Activated CD8-positive, alpha-beta memory T cell treated with anti-CD3 and anti-CD28 coated beads for 4 hours (primary cell): ENCODE results near the gene PCDH7.

ENCODE experiments used
- DNase-seq, 2 donors: peaks; one replicate each; pipeline ENCODE4 v3.0.0-alpha.2; 2020; ENCODE audit warnings: low read depth in 2 of 2

The PCDH7 gene, protein sequence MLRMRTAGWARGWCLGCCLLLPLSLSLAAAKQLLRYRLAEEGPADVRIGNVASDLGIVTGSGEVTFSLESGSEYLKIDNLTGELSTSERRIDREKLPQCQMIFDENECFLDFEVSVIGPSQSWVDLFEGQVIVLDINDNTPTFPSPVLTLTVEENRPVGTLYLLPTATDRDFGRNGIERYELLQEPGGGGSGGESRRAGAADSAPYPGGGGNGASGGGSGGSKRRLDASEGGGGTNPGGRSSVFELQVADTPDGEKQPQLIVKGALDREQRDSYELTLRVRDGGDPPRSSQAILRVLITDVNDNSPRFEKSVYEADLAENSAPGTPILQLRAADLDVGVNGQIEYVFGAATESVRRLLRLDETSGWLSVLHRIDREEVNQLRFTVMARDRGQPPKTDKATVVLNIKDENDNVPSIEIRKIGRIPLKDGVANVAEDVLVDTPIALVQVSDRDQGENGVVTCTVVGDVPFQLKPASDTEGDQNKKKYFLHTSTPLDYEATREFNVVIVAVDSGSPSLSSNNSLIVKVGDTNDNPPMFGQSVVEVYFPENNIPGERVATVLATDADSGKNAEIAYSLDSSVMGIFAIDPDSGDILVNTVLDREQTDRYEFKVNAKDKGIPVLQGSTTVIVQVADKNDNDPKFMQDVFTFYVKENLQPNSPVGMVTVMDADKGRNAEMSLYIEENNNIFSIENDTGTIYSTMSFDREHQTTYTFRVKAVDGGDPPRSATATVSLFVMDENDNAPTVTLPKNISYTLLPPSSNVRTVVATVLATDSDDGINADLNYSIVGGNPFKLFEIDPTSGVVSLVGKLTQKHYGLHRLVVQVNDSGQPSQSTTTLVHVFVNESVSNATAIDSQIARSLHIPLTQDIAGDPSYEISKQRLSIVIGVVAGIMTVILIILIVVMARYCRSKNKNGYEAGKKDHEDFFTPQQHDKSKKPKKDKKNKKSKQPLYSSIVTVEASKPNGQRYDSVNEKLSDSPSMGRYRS (N-terminal part only)

DNA sequence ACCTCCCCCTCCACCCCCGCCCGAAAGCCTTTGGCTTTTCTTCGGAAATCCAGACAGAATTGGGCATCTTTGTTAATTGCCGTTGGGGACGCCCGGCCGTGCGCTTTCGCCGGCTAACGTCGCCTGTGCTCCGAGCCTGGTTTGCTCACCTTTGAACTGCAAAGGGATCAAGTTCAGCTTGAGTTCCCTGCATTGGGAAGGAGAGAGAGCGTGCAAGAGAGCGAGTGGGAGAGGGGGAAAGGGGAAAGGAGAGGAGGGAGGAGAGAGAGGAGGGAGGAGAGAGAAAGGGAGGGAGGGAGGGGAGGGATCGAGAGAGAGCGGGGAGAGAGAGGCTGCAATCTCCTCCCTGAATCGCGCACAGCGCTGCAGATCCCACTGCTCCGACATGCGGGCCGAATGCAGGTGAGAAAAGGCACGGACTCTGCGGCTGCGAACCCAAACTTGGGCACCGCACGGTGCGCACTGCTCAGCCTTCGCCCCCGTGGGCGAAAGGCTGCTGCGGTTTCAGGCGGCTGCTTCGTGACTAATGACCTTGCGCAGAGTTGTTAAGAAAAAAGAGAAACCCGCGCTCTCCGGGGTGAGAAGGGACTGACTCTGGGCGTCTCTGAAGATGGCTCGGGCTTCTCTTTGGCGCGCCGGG is at the start of gene PCDH7:
PCDH7 (plus strand) TSS at position 349 of the 640 bp plus-strand sequence. CDS start 1,054 bp downstream, outside the sequence.
- no peak for DNase-seq

DNA sequence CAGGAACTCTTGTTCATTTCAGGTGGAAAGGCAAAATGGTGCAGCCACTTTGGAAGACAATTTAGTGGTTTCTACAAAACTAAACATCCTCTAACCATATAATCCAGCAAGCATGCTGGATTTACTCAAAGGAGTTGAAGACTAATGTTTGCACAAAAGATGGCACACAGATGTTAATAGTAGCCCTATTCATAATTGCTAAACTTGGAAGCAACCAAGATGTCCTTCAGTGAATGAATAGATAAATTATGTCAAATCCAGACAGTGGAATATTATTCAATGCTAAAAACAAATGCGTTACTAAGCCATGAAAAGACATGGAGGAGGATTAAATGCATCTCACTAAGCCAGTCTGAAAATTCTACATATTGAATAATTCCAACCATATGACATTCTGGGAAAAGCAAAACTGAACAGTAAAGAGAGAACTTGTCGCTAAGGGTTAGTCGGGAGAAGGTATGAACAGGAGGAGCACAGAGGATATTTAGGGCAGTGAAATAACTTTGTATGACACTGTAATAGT is 48.2 kb upstream of the PCDH7 start:
- no peak for DNase-seq

DNA sequence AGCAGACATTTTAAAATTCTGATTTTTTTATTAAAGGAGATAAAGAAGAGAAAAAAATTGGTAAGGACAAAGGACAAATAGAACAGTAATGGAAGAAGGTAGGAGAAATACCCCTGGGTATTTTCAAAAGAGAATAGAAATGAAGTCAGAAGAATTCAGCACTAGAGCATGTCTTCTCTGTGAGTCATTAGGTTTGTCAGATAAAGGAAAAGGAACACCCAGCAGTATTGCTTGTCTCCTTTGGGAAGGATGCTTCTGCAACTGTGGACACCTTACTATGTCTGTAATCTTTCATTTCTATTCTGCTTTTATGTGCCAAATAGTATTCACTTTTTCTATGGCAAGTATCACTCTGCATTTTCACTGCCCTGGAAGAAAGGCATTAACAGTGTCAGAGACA is 24.0 kb upstream of the PCDH7 start:
- no peak for DNase-seq

DNA sequence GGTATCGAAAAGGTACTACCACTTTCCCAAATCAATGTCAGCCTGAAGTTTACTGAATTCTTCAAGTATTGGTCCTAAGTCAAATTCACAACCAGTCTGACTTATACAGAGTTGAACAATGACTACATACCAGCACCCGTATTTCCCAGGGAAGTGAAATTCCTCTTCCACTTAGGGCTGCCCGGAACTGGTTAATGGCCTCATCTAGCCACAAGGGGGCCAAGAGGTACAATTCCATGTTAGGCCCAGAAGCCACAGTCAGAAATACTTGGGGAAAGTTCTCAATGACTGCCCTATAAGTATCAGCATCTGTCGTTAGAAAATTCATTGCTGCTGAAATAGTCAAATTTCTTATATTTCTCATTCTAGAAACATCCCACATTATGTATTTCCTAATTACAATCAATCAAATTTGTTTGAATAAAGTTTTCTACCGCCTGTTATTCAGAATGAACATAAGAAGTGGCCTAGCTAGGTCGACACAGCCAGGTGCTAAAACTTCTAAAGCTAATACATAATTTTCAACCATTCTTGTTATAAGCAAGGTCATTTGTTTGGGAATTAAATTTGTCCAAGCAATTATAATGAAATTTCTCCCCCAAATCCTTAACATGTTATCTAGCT is 5.6 kb upstream of the PCDH7 start:
- DNase-seq: no peak

DNA sequence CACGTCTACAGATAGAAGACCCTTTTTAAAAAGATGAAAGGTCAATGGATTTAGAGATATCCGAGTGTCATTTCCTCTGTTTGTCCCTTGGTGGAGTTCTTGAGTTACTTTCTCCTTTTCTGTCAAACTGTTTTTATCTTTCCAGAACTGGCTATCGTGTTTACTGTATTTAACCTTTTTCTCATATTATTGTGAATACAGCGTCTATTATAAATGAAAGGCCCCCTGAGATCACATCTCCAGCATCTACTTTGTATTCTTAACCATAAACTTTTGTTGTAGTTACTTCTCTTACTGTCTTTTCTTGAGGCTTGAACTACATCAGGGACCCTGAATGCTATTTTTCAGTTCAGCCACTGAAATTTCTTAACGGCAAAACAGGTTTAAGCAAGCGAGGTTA is 4.0 kb upstream of the PCDH7 start:
- no peak for DNase-seq

DNA sequence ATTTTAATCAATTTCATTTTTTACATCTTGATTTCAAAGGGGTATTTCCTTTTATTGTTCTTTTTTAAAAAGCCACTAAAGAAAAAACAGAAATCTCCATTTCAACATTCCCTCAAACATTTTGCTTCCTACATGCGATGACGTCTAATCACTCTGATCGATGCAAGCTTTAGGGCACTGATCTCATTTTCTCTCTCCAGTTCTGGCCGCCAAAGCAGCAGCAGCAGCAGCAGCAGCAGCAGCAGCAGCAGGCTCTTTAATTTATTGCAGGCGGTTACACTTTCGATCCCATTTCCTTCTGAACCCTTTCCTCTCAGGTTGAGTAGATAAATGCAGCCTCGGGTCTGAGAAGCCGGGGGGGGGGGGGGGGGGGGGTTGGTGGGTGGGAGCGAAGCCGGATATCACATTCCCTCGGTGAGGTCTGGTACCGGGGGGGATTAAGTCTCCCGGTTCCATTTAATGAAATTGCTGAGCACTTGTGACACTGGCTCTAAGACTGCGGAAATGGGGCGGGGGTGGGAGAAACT is 3.4 kb upstream of the PCDH7 start:
- no peak for DNase-seq

DNA sequence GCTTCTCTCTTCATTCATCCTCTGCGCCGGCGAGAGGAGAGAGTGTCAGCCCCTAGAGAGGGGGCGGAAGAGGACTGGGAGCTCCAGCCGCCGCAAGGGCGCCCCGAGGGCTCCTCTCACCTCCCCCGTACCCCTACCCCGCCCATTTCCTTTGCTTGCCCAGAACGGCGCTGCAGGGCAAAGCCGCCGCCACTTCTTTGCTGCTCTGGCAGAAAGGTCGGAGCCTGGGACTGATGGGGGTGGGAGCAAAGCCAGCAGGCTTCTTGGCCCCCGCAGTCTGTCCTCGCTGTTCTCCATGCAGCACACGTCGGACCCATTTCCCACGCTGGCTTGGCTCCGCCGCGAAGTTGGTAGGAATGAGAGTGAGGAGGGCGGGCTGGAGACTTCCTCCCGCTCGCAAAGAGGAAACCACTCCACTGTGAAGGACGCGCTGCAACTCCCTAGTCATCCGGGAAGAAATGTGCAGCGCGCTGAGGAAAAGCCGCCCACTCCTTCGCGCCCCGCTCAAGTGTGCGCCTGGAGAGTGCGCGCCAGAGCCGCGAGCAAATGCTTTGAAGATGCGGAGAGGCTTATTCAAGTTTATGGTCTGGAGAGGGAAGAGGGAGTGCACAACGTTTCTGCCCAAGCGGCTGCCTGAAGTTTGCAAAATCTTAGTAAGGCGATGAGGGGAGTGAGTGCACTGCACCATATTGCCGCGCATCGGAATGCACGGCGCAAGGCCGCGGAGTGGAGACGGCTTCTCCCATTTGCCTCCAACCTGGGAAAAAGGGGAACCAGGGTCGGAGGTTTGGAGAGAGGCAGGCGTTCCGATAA is 2.8 kb upstream of the PCDH7 start:
- no peak for DNase-seq

DNA sequence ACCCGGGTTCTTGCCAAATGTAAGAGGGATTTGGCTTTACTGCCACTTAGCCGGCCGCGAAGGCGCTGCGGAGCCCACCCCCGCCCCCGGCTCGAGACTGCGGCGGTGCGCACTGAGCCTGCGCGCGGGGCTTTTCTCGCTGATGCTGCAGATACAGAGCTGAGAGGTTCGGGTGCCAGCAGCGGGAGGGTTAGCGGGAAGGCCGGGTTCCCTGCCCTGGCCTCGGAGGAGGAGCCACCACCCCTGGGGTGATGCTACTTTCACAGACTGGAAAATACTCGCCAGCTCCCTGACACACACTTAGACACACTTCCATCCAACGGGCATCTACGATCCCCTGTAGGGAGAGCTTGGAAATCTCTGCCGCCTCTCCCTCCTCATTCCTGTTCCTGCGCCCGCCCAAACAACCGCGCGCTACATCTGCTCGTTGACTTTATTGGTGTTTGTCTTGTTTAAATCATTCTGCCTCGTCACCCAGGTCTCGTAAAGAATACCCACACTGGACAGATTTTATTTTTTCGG is 2.1 kb upstream of the PCDH7 start:
- no peak for DNase-seq

DNA sequence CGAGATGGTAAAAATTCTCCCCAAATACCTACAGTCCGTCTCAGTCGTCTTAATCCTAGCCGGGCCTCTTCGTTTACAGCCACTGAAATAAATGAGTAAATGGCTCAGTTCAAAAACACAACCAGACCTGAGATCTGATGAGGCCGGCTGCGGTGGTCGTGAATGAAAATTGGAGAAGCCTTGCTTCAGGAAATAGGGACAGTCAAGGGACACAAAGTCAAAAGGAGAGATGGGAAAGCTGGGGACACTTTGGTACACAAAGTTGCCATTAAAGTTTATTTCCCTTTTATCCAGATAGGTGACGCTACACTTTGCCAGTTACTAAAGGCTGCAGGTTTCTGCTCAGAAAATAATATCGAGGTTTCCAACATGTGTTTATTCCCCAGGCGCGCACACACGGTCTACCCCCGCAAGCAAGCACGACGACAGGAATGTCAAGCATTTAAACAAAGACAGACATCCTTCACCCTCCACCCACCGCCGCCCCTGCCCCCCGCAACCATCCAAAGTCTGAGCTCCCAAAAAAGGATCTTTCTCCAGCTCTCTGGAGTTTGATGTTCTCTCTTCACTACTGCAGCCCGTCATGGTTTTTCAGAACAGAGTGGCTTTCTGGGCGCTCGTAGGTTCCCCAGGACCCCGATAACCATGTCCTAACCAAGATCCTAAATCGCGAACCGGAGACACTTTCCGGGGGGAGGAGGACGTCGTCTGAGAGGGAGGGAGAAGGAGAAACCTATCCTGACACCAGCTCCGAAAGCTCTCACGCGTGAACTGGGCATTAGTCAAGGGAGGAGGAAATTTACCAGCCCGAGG is 1.3 kb upstream of the PCDH7 start:
- DNase-seq: no peak

DNA sequence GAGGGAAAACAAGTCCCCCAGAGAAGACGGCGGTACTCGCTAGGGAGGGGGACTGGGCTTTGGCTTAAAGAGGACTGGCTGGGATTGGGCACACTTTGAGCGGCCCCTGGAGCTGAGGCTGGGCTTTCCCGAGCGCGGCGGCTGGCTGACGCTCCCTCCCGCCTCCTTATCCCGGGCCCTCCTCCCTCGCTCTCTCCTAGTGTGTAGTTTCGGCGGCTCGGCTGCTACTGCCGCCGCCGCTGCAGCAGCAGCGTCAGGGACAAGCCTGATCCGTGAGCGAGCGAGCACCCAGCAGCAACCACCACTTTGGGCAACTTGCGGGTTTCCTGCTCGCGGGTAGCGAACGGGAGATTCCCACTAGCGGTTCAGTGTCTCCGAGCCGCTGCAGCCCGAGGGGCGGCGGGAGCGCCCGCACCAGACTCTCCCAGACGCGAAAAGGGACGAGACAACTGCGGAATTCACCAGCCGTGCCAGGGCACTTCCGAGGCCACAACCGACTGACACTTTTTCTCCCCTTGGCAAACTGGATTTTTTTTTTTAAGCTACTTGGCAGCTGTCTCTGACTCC is 632 bp upstream of the PCDH7 start:
- DNase-seq: no peak

DNA sequence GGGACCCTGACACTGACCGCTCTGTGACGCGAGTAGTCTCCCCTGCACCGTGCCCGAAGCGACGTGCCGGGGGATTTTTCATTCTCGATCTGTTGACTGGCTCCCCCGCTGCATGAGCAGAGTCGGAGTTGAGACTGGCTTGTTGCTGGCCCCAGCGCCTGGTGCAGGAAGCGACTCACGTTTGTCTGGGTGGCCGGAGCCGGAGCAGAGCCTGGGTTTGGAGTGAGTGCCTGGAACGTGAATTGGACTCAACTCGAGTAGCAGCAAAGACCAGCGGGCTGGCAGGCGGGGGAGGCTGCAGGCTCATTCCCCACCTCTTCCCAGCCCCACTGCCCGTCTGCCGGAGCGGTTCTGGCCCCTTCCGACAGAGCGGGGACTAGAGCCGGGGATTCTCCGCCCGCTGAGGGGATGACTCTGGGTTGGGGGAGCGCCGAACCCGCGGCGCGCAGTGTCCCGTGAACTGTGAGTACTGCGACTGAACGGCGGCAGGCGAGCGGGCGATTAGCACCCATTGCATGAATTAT is 554 bp downstream of the PCDH7 start:
- no peak for DNase-seq

DNA sequence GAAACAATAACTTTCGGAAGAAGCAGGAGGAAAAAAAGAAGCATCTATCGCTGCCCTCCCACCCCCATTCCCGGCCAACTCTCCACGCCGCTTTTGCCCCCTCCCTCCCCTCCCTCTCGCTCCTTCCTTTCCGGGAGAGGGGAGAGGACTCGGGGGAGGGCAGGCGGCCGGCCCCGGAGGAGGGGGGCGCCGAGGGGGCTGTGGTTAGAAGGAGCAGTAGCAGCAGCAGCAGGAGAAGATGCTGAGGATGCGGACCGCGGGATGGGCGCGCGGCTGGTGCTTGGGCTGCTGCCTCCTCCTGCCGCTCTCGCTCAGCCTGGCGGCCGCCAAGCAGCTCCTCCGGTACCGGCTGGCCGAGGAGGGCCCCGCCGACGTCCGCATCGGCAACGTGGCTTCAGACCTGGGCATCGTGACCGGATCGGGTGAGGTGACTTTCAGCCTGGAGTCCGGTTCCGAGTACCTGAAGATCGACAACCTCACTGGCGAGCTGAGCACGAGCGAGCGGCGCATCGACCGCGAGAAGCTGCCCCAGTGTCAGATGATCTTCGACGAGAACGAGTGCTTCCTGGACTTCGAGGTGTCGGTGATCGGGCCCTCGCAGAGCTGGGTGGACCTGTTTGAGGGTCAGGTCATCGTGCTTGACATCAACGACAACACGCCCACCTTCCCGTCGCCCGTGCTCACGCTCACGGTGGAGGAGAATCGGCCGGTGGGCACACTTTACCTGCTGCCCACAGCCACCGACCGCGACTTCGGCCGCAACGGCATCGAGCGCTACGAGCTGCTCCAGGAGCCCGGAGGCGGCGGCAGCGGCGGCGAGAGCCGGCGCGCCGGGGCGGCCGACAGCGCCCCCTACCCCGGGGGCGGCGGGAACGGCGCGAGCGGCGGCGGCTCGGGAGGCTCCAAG is 1.3 kb downstream of the PCDH7 start:
- DNase-seq: no peak

DNA sequence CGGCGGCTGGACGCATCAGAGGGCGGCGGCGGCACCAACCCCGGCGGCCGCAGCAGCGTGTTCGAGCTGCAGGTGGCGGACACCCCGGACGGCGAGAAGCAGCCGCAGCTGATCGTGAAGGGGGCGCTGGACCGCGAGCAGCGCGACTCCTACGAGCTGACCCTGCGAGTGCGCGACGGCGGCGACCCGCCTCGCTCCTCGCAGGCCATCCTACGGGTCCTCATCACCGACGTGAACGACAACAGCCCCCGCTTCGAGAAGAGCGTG is 1.9 kb downstream of the PCDH7 start:
- DNase-seq: no peak

DNA sequence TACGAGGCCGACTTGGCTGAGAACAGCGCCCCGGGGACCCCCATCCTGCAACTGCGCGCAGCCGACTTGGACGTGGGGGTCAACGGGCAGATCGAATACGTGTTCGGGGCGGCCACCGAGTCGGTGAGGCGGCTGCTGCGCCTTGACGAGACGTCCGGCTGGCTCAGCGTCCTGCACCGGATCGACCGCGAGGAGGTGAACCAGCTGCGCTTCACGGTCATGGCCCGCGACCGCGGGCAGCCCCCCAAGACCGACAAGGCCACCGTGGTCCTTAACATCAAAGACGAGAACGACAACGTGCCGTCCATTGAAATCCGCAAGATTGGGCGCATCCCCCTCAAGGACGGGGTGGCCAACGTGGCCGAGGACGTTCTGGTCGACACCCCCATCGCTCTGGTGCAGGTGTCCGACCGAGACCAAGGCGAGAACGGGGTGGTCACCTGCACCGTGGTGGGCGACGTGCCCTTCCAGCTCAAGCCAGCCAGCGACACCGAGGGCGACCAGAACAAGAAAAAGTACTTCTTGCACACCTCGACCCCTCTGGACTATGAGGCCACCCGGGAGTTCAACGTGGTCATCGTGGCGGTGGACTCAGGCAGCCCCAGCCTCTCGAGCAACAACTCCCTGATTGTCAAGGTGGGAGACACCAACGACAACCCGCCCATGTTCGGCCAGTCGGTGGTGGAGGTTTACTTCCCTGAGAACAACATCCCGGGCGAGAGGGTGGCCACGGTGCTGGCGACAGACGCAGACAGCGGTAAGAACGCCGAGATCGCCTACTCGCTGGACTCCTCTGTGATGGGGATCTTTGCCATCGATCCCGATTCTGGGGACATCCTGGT is 2.4 kb downstream of the PCDH7 start:
- DNase-seq: no peak

DNA sequence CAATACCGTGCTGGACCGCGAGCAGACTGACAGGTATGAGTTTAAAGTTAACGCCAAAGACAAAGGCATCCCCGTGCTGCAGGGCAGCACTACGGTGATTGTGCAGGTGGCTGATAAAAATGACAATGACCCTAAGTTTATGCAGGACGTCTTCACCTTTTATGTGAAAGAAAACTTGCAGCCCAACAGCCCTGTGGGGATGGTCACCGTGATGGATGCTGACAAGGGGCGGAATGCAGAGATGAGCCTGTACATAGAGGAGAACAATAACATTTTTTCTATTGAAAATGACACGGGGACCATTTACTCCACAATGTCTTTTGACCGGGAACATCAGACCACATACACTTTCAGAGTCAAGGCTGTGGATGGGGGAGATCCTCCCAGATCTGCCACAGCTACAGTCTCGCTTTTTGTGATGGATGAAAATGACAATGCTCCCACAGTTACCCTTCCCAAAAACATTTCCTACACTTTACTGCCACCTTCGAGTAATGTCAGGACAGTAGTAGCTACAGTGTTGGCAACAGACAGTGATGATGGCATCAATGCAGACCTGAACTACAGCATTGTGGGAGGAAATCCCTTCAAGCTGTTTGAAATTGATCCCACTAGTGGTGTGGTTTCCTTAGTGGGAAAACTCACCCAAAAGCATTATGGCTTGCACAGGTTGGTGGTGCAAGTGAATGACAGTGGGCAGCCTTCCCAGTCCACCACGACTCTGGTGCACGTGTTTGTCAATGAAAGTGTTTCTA is 3.2 kb downstream of the PCDH7 start:
- DNase-seq: no peak

DNA sequence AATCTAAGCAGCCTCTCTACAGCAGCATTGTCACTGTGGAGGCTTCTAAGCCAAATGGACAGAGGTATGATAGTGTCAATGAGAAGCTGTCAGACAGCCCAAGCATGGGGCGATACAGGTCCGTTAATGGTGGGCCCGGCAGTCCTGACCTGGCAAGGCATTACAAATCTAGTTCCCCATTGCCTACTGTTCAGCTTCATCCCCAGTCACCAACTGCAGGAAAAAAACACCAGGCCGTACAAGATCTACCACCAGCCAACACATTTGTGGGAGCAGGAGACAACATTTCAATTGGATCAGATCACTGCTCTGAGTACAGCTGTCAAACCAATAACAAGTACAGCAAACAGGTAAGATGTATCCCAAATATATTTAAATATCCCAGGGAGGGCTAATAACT is 4.1 kb downstream of the PCDH7 start:
- no peak for DNase-seq
